CD4-positive, CD25-positive, alpha-beta regulatory T cell (primary cell): Measurements from ENCODE around the gene SMIM3. TPM values are rescaled to one million over a fixed set of nuclear protein-coding genes. Genes with fewer than 3 reads are reported as not detected.
A peak's percentile ranks its signal among the peaks of the same experiment; 100 is the strongest.
"Not testable (repeated sequence)": the region's sequence is repeated elsewhere in the genome, so short reads cannot be mapped to it uniquely, and the experiment has no call there.

Experiments used
- ATAC-seq, 2 donors: fragments of 150-1000 bp; cut with Tn5 transposase; one replicate each; pipeline ENCODE4 v1.10.0; 2021; ENCODE audit warnings: low read depth in 2 of 2, moderate number of reproducible peaks in 2 of 2, moderate library complexity in 1 of 2
- DNase-seq, 3 donors: peaks; one replicate each; pipeline versions ENCODE4 v3.0.0 to v3.0.0-alpha.2; 2012 to 2022; ENCODE audit warnings: mixed read lengths in 1 of 3
- H3K27ac ChIP-seq: one replicate; pipeline ENCODE4 v1.7.0; 2013; ENCODE audit warnings: mild to moderate bottlenecking, low read length; ENCODE audit not compliant: insufficient read depth, poor library complexity, severe bottlenecking
- H3K27me3 ChIP-seq: one replicate; pipeline ENCODE4 v1.7.0; 2013; ENCODE audit warnings: low read length; ENCODE audit not compliant: control insufficient read depth, insufficient read depth
- H3K36me3 ChIP-seq: one replicate; pipeline ENCODE4 v1.7.0; 2013; ENCODE audit warnings: mild to moderate bottlenecking, low read length, moderate library complexity; ENCODE audit not compliant: control insufficient read depth, insufficient read depth
- H3K4me1 ChIP-seq: 2 replicates; pipeline ENCODE4 v1.7.0; 2013; ENCODE audit warnings: mild to moderate bottlenecking, low read length; ENCODE audit not compliant: insufficient read depth, control insufficient read depth, poor library complexity, severe bottlenecking
- H3K4me3 ChIP-seq: one replicate; pipeline ENCODE4 v1.7.0; 2013; ENCODE audit warnings: low read depth, mild to moderate bottlenecking, low read length, moderate library complexity
- H3K9me3 ChIP-seq, 2 experiments: 1 replicate in 1 of 2; 2 replicates in 1 of 2; pipeline ENCODE4 v1.7.0; 2013; ENCODE audit warnings: low read length in 2 of 2, mild to moderate bottlenecking in 1 of 2, moderate library complexity in 1 of 2; ENCODE audit not compliant: control insufficient read depth in 2 of 2
- H3K27ac Mint-ChIP-seq, 3 donors: one replicate each; pipeline ENCODE4 v1.8.0; 2020 to 2022; ENCODE audit warnings: mild to moderate bottlenecking in 3 of 3, mixed read lengths in 3 of 3, moderate library complexity in 2 of 3
- H3K27me3 Mint-ChIP-seq: one replicate; pipeline ENCODE4 v1.8.0; 2022; ENCODE audit warnings: mild to moderate bottlenecking, mixed read lengths
- H3K36me3 Mint-ChIP-seq: one replicate; pipeline ENCODE4 v1.8.0; 2020; ENCODE audit warnings: mixed read lengths
- H3K4me1 Mint-ChIP-seq, 4 donors: one replicate each; pipeline ENCODE4 v1.8.0; 2020 to 2022; ENCODE audit warnings: mixed read lengths in 4 of 4, mild to moderate bottlenecking in 1 of 4
- H3K4me3 Mint-ChIP-seq, 4 donors: one replicate each; pipeline ENCODE4 v1.8.0; 2020 to 2022; ENCODE audit warnings: mild to moderate bottlenecking in 4 of 4, mixed read lengths in 4 of 4, moderate library complexity in 3 of 4
- H3K9me3 Mint-ChIP-seq, 7 donors: one replicate each; pipeline ENCODE4 v1.8.0; 2020 to 2022; ENCODE audit warnings: mixed read lengths in 7 of 7, mild to moderate bottlenecking in 3 of 7, moderate library complexity in 2 of 7
- polyA plus RNA-seq, 4 donors: library from polyadenylated mRNA; unstranded; fragments of 300-500 nt; fragmentation: Illumina TruSeq; gene quantifications; one replicate each; pipeline ENCODE4 v1.2.3, GENCODE V29; 2021
- total RNA-seq: library from RNA; stranded (reverse); gene quantifications from one replicate; pipeline ENCODE4 v1.2.3, GENCODE V29; 2022

SMIM3 gene
- total and polyA plus RNA-seq, 5 donors from 2014 or later, result 3.7 to 12.2 (median 5.5) TPM

DNA sequence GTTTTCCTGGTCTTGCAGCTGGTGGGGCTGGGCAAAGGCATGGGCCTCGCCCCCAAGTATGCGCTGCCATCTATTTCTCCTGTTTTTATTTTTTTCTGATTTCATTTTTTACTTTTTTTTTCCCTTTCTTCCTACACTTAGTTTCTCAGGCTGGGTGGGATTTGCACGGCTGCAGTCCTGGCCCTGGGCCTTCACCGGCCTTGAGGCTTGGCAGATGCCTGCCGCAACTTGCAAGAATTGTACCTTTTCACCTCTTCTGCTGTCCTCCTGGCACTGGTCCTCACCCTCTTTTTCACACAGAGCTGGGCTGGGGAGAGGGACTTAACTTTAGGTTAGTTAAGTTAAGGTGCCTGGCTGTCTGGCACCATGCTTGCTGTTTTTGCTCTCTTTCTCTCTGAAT, 57.5 kb downstream of the SMIM3 start:
- Histone ChIP-seq H3K27ac (no peak overlapping the region), H3K4me1 (no peaks in the 10 kb centered on the region)
- DNase-seq, result no peak

DNA sequence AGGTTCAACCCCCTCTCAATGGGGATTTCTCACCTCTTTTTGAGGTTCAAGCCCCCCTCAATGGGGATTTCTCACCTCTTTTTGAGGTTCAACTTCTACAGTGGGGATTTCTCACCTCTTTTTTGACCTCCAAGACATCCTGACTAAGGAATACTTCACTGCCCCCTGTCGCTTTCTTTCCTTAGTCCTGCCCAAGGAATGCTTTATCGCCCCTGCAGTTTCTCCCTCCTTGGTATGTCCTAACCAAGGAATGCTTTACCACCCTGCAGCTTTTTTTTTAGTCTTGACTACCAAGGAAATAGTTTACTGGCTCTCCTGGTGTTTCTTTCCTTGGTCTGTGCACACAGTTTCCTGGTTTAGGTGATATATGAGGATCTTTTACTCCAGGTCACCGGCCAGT, 58.1 kb downstream of the SMIM3 start:
- Mint-ChIP-seq H3K36me3 (no peaks in the 10 kb centered on the region), H3K4me3 (no peak overlapping the region), H3K27me3 (peaks cover 18% of the 10 kb centered on the region), H3K27ac (no peak overlapping the region), H3K4me1 (no peaks in the 10 kb centered on the region), H3K9me3 (peaks cover 0 to 11% (median 3%) of the 10 kb centered on the region in 7 donors)
- no peak for ATAC-seq
- no peak overlapping the region for H3K27ac ChIP-seq
- DNase-seq, result no peak
- no peak overlapping the region for H3K4me3 ChIP-seq
- no peaks in the 10 kb centered on the region for H3K36me3 ChIP-seq
- no peaks in the 10 kb centered on the region for H3K4me1 ChIP-seq
- peaks cover 7% of the 10 kb centered on the region for H3K27me3 ChIP-seq
- peaks cover 2 to 3% of the 10 kb centered on the region in 2 experiments for H3K9me3 ChIP-seq

More for the DNA sequence above, 57.5 kb downstream of the SMIM3 start:
- Mint-ChIP-seq H3K27me3 (peaks cover 18% of the 10 kb centered on the region), H3K4me1 (no peaks in the 10 kb centered on the region), H3K36me3 (no peaks in the 10 kb centered on the region), H3K4me3 (no peak overlapping the region), H3K9me3 (peaks cover 0 to 16% (median 3%) of the 10 kb centered on the region in 7 donors), H3K27ac (no peak overlapping the region)
- H3K9me3 ChIP-seq, result peaks cover 6 to 7% of the 10 kb centered on the region in 2 experiments
- no peaks in the 10 kb centered on the region for H3K36me3 ChIP-seq
- H3K4me3 ChIP-seq, result no peak overlapping the region
- peaks cover 7% of the 10 kb centered on the region for H3K27me3 ChIP-seq
- ATAC-seq, result no peak

DNA sequence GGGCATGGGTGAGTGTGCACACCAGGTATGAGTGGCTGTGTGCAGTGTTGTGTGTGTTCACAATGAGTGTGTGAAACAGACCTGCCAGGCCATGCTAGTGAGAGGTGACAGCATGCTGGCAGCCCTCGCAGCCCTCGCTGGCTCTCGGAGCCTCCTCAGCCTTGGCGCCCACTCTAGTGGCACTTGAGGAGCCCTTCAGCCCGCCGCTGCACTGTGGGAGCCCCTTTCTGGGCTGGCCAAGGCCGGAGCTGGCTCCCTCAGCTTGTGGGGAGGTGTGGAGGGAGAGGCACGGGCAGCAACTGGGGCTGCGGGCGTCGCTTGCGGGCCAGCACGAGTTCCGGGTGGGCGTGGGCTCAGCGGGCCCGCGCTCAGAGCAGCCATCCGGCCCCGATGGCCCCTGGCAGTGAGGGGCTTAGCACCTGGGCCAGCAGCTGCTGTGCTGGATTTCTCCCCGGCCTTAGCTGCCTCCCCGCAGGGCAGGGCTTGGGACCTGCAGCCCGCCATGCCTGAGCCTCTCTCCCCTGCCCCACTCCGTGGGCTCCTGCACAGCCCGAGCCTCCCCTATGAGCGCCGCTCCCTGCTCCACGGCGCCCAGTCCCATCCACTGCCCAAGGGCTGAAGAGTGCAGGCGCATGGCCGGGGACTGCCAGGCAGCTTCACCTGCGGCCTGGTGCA, 66.8 kb downstream of the SMIM3 start:
- ATAC-seq, H3K27ac ChIP-seq, H3K9me3 ChIP-seq, H3K4me1 ChIP-seq, H3K36me3 ChIP-seq, H3K36me3 Mint-ChIP-seq, DNase-seq, H3K27me3 ChIP-seq, H3K4me3 ChIP-seq, H3K9me3 Mint-ChIP-seq, H3K27me3 Mint-ChIP-seq: not testable (repeated sequence)
- Mint-ChIP-seq H3K4me3 (peak overlapping the region in 1 of 4 donors; percentile 93), H3K4me1 (peaks cover 6 to 19% (median 11%) of the 10 kb centered on the region in 4 donors), H3K27ac (peak overlapping the region in 1 of 3 donors; percentile 23)

DNA sequence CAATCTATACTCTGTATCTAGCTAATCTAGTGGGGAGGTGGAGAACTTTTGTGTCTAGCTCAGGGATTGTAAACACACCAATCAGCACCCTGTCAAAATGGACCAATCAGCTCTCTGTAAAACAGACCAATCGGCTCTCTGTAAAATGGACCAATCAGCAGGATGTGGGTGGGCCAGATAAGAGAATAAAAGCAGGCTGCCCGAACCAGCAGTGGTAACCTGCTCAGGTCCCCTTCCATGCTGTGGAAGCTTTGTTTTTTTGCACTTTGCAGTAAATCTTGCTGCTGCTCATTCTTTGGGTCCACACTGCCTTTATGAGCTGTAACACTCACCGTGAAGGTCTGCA, 67.7 kb downstream of the SMIM3 start, which contains the start of gene IRGM:
IRGM (plus strand) TSS at position 214 of the 346 bp plus-strand sequence. CDS start 1,603 bp downstream, outside the sequence.
- peak within 1 kb of the TSS; percentile 54 for H3K4me3 ChIP-seq
- H3K9me3 Mint-ChIP-seq, H3K9me3 ChIP-seq, H3K27me3 Mint-ChIP-seq, ATAC-seq, H3K4me1 ChIP-seq, H3K36me3 Mint-ChIP-seq, H3K27me3 ChIP-seq, H3K36me3 ChIP-seq: not testable (repeated sequence)
- peak within 1 kb of the TSS; percentile 3 to 93 (median 86) for H3K4me3 Mint-ChIP-seq
- peak within 1 kb of the TSS; percentile 37 for H3K27ac ChIP-seq
- DNase-seq, result peak in 2 of 3 donors; percentile 6 to 48
- peak within 1 kb of the TSS; percentile 78 to 84 (median 82) for H3K27ac Mint-ChIP-seq
- H3K4me1 Mint-ChIP-seq, result peaks cover 6 to 19% (median 11%) of the 10 kb centered on the region in 4 donors

Other genes with a start within 250 kb of the SMIM3 start
- gene SYNPO, start 138.1 kb upstream of the SMIM3 start, total RNA-seq, result 0.07 TPM
- gene SYNPO, start 138.1 kb upstream of the SMIM3 start, polyA plus RNA-seq, result not detected
- gene MYOZ3, start 117.5 kb upstream of the SMIM3 start, total RNA-seq, result not detected
- under 1 TPM in 2 of 4 donors, not detected in 2; 0.08 to 0.10 TPM for gene MYOZ3, start 117.5 kb upstream of the SMIM3 start, polyA plus RNA-seq
- 109 TPM for gene RBM22, start 77.7 kb upstream of the SMIM3 start, total RNA-seq
- 10 to 100 TPM; 67.9 to 86.2 (median 70.3) TPM for gene RBM22, start 77.7 kb upstream of the SMIM3 start, polyA plus RNA-seq
- gene DCTN4, start 19.7 kb upstream of the SMIM3 start, total RNA-seq, result 85.8 TPM
- 10 to 100 TPM in 2 of 4 donors, 1 to 10 TPM in 2; 7.7 to 12.3 (median 9.5) TPM for gene DCTN4, start 19.7 kb upstream of the SMIM3 start, polyA plus RNA-seq
- gene IRGM, start 67.8 kb downstream of the SMIM3 start, total RNA-seq, result 1.8 TPM
- gene IRGM, start 67.8 kb downstream of the SMIM3 start, polyA plus RNA-seq, result 1 to 10 TPM in 2 of 4 donors, under 1 TPM in 2; 0.37 to 1.9 (median 1.4) TPM
- gene ZNF300, start 126.2 kb downstream of the SMIM3 start, total RNA-seq, result 0.54 TPM
- under 1 TPM in 3 of 4 donors, not detected in 1; 0.08 to 0.33 (median 0.25) TPM for gene ZNF300, start 126.2 kb downstream of the SMIM3 start, polyA plus RNA-seq
- 1.2 TPM for gene GPX3, start 241.8 kb downstream of the SMIM3 start, total RNA-seq
- gene GPX3, start 241.8 kb downstream of the SMIM3 start, polyA plus RNA-seq, result 1 to 10 TPM in 2 of 4 donors, under 1 TPM in 2; 0.52 to 1.3 (median 0.81) TPM